CD14-positive monocyte (primary cell): ENCODE measurements around the gene FBXL17. TPM values are rescaled to one million over a fixed set of nuclear protein-coding genes. Genes with fewer than 3 reads are reported as not detected.

Experiments used
- DNase-seq, 3 donors: peaks; one replicate each; pipeline ENCODE4 v3.0.0-alpha.2; 2011 to 2022
- H2AFZ ChIP-seq: 2 replicates; pipeline ENCODE4 v1.6.0; 2012; ENCODE audit warnings: mild to moderate bottlenecking, low read depth, low read length, inconsistent platforms; ENCODE audit not compliant: insufficient read depth, poor library complexity, severe bottlenecking
- H3K27ac ChIP-seq, 2 donors: 1 replicate in 1 of 2; 2 replicates in 1 of 2; pipeline ENCODE4 v1.5.1; 2012 to 2013; ENCODE audit warnings: low read length in 2 of 2, control low read depth in 1 of 2, inconsistent platforms in 1 of 2, low read depth in 1 of 2, mild to moderate bottlenecking in 1 of 2
- H3K27me3 ChIP-seq, 2 donors: one replicate each; pipeline versions ENCODE4 v1.6.0 to v1.6.1; 2011 to 2013; ENCODE audit warnings: low read length in 2 of 2; ENCODE audit not compliant: control insufficient read depth in 2 of 2, insufficient read depth in 2 of 2
- H3K36me3 ChIP-seq, 2 donors: replicated peaks in 1 of 2; 1 replicate in 1 of 2; 2 replicates in 1 of 2; pipeline versions ENCODE4 v1.5.1 to v1.6.1; 2012 to 2013; ENCODE audit warnings: low read length in 2 of 2, control low read depth in 1 of 2, inconsistent platforms in 1 of 2, mild to moderate bottlenecking in 1 of 2; ENCODE audit not compliant: insufficient read depth in 2 of 2, control insufficient read depth in 1 of 2
- H3K4me1 ChIP-seq, 2 donors: 1 replicate in 1 of 2; 2 replicates in 1 of 2; pipeline versions ENCODE4 v1.5.1 to v1.6.1; 2012 to 2013; ENCODE audit warnings: low read length in 2 of 2, control low read depth in 1 of 2, inconsistent platforms in 1 of 2, mild to moderate bottlenecking in 1 of 2, moderate library complexity in 1 of 2; ENCODE audit not compliant: insufficient read depth in 2 of 2, control insufficient read depth in 1 of 2
- H3K4me2 ChIP-seq: replicated peaks from 2 replicates; pipeline ENCODE3; 2012; ENCODE audit warnings: low read length, moderate library complexity, mild to moderate bottlenecking; ENCODE audit not compliant: poor library complexity, severe bottlenecking; ENCODE audit errors: extremely low read depth
- H3K4me3 ChIP-seq, 3 experiments: fragments of 200-600 bp in 1 of 3; sonication (generic) in 1 of 3; replicated peaks in 1 of 3; 1 replicate in 2 of 3; 2 replicates in 1 of 3; pipeline ENCODE4 v1.5.1; 2011 to 2013; ENCODE audit warnings: low read length in 3 of 3, mild to moderate bottlenecking in 3 of 3, control low read depth in 2 of 3, low read depth in 2 of 3, inconsistent platforms in 1 of 3, moderate library complexity in 1 of 3
- H3K79me2 ChIP-seq: 2 replicates; pipeline ENCODE4 v1.6.0; 2012; ENCODE audit warnings: mild to moderate bottlenecking, control low read depth, inconsistent platforms, low read length, moderate library complexity; ENCODE audit not compliant: insufficient read depth
- H3K9ac ChIP-seq: 2 replicates; pipeline ENCODE4 v1.6.0; 2017; ENCODE audit warnings: low read length, mild to moderate bottlenecking; ENCODE audit not compliant: insufficient read depth, poor library complexity, severe bottlenecking
- H3K9me3 ChIP-seq, 2 donors: replicated peaks in 1 of 2; 1 replicate in 1 of 2; 2 replicates in 1 of 2; pipeline versions ENCODE4 v1.5.1 to v1.6.1; 2012 to 2013; ENCODE audit warnings: low read length in 2 of 2, control low read depth in 1 of 2; ENCODE audit not compliant: control insufficient read depth in 1 of 2, insufficient read depth in 1 of 2
- H4K20me1 ChIP-seq: 2 replicates; pipeline ENCODE4 v1.6.0; 2012; ENCODE audit warnings: mild to moderate bottlenecking, low read length, control low read depth, moderate library complexity; ENCODE audit not compliant: insufficient read depth
- H3K27ac Mint-ChIP-seq, 7 donors: one replicate each; pipeline ENCODE4 v1.8.0; 2020; ENCODE audit warnings: mild to moderate bottlenecking in 7 of 7, mixed read lengths in 7 of 7, moderate library complexity in 6 of 7, inconsistent platforms in 2 of 7
- H3K27me3 Mint-ChIP-seq, 3 donors: one replicate each; pipeline ENCODE4 v1.8.0; 2021 to 2022; ENCODE audit warnings: low read depth in 3 of 3, mild to moderate bottlenecking in 3 of 3, mixed read lengths in 3 of 3, moderate library complexity in 3 of 3, inconsistent platforms in 1 of 3
- H3K36me3 Mint-ChIP-seq, 2 donors: one replicate each; pipeline ENCODE4 v1.8.0; 2020; ENCODE audit warnings: mixed read lengths in 2 of 2, inconsistent platforms in 1 of 2, mild to moderate bottlenecking in 1 of 2
- H3K4me1 Mint-ChIP-seq: one replicate; pipeline ENCODE4 v1.8.0; 2020; ENCODE audit warnings: mild to moderate bottlenecking, mixed read lengths
- H3K4me3 Mint-ChIP-seq, 2 donors: one replicate each; pipeline ENCODE4 v1.8.0; 2020; ENCODE audit warnings: mild to moderate bottlenecking in 2 of 2, mixed read lengths in 2 of 2, moderate library complexity in 1 of 2
- H3K9me3 Mint-ChIP-seq, 7 donors: one replicate each; pipeline ENCODE4 v1.8.0; 2020 to 2022; ENCODE audit warnings: mixed read lengths in 7 of 7, mild to moderate bottlenecking in 6 of 7, moderate library complexity in 6 of 7, inconsistent platforms in 2 of 7
- WGBS: methylation state at CpG from one replicate; pipeline ENCODE4 v1.1.5; 2013; ENCODE audit warnings: missing lambda C conversion rate; ENCODE audit not compliant: insufficient coverage; 5-methylcytosine and 5-hydroxymethylcytosine counted together
- intact Hi-C, 2 donors: fragments of 100-400 bp; cut with micrococcal nuclease; formaldehyde crosslinking; loops; one replicate each; pipeline versions ENCODE4 v1.15.0 to v1.15.1; 2023
- polyA plus RNA-seq, 3 donors: library from polyadenylated mRNA; depleted of rRNA in 1 of 3; unstranded in 2 of 3; stranded (reverse) in 1 of 3; fragments of 300-500 nt in 2 of 3; fragments of >200 nt in 1 of 3; fragmentation: Illumina TruSeq in 2 of 3; gene quantifications; 1 replicate in 2 of 3; 2 replicates in 1 of 3; pipeline ENCODE4 v1.2.3, GENCODE V29; 2012 to 2021
- TF ChIP-seq, protein P1 (sequence below): fragments of 200-600 bp; IDR thresholded peaks from one replicate; pipeline ENCODE4 v1.8.0; 2022; ENCODE audit warnings: antibody characterized with exemption, mild to moderate bottlenecking

The FBXL17 gene
- polyA plus RNA-seq, 3 donors: 1.5 to 6.6 (median 2.0) TPM

DNA sequence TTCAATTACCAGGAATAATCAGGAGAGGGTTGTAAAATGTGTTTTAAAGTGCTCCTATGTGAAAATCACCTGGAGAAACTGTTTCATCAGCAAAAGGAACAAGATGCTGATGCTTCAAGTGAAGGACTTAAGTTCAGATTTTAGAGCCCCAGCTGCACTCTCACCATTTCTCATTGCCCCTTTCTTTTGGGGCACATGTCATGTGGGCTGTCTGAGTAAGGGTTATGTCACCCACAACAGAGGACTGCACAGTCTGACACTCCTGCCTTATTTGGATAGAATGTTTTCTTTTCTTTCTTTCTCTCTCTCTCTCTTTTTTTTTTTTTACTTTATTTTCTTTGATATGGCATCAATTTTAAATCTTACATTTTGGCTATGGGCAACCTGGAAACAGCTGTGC lies 507.1 kb downstream of the FBXL17 start:
- no peak overlapping the region for H3K4me2 ChIP-seq
- H4K20me1 ChIP-seq: no peaks in the 10 kb centered on the region
- Mint-ChIP-seq H3K9me3 (peaks cover 0 to 1% (median 0%) of the 10 kb centered on the region in 7 donors), H3K27me3 (peaks cover 0 to 2% (median 1%) of the 10 kb centered on the region in 3 donors), H3K4me3 (no peak overlapping the region), H3K36me3 (peaks cover 2 to 6% of the 10 kb centered on the region in 2 donors), H3K4me1 (no peaks in the 10 kb centered on the region), H3K27ac (no peak overlapping the region)
- no peaks in the 10 kb centered on the region for H3K79me2 ChIP-seq
- TF ChIP-seq, protein P1, sequence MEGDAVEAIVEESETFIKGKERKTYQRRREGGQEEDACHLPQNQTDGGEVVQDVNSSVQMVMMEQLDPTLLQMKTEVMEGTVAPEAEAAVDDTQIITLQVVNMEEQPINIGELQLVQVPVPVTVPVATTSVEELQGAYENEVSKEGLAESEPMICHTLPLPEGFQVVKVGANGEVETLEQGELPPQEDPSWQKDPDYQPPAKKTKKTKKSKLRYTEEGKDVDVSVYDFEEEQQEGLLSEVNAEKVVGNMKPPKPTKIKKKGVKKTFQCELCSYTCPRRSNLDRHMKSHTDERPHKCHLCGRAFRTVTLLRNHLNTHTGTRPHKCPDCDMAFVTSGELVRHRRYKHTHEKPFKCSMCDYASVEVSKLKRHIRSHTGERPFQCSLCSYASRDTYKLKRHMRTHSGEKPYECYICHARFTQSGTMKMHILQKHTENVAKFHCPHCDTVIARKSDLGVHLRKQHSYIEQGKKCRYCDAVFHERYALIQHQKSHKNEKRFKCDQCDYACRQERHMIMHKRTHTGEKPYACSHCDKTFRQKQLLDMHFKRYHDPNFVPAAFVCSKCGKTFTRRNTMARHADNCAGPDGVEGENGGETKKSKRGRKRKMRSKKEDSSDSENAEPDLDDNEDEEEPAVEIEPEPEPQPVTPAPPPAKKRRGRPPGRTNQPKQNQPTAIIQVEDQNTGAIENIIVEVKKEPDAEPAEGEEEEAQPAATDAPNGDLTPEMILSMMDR: no peak
- no peaks in the 10 kb centered on the region for H3K9me3 ChIP-seq
- DNase-seq: no peak
- H3K4me3 ChIP-seq: no peak overlapping the region
- intact Hi-C loops: no loop called here
- H3K27me3 ChIP-seq: no peaks in the 10 kb centered on the region
- H3K9ac ChIP-seq: no peak overlapping the region
- H3K36me3 ChIP-seq: no peaks in the 10 kb centered on the region
- no peak overlapping the region for H3K27ac ChIP-seq
- no peaks in the 10 kb centered on the region for H3K4me1 ChIP-seq
- H2AFZ ChIP-seq: no peak overlapping the region

DNA sequence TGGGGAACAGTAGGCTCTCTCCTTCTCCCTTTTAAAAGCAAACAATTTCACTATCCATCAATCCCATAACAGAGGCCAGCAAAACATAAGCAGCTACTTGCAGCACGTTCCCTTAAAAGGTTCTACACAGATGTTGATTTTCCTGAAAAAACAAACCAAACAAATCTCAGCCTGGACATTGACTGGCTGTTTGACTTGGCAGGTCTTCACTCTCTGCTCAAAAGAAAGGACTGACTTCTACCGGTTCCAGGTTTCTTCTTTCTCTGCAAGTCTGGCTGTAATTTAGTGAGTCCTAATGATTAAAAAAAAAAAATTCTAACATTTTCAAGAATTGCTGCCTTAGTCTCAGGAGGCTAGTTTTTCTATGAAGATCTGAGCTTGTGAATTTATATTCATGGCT lies 508.0 kb downstream of the FBXL17 start:
- H3K4me1 ChIP-seq: no peaks in the 10 kb centered on the region
- no peak overlapping the region for H3K4me3 Mint-ChIP-seq
- TF ChIP-seq, protein P1: no peak
- H3K9me3 Mint-ChIP-seq: no peaks in the 10 kb centered on the region
- no peaks in the 10 kb centered on the region for H4K20me1 ChIP-seq
- H3K79me2 ChIP-seq: no peaks in the 10 kb centered on the region
- H3K9me3 ChIP-seq: no peaks in the 10 kb centered on the region
- peaks cover 0 to 2% (median 1%) of the 10 kb centered on the region in 3 donors for H3K27me3 Mint-ChIP-seq
- H3K9ac ChIP-seq: no peak overlapping the region
- WGBS: 100% methylated on average over 1 of the region's 2 CpGs
- no peaks in the 10 kb centered on the region for H3K4me1 Mint-ChIP-seq
- no peak for DNase-seq
- no peak overlapping the region for H2AFZ ChIP-seq
- H3K36me3 ChIP-seq: no peaks in the 10 kb centered on the region
- H3K27ac Mint-ChIP-seq: no peak overlapping the region
- H3K4me2 ChIP-seq: no peak overlapping the region
- no peaks in the 10 kb centered on the region for H3K27me3 ChIP-seq
- H3K36me3 Mint-ChIP-seq: peaks cover 0 to 6% of the 10 kb centered on the region in 2 donors
- H3K27ac ChIP-seq: no peak overlapping the region
- H3K4me3 ChIP-seq: no peak overlapping the region
- intact Hi-C loops: no loop called here
